ENCODE measurements around the gene FLOT2. TPM values are rescaled to one million over a fixed set of nuclear protein-coding genes. Genes with fewer than 3 reads are reported as not detected.
A peak's percentile ranks its signal among the peaks of the same experiment; 100 is the strongest.

FLOT2 gene
- polyA plus RNA-seq, 1 of the 3 experiments (the other 2 are of a cell fraction) = 105 TPM

GRCh38 chr17:28897769-28898526, 415 bp upstream of the FLOT2 start:
- WGBS (ENCODE audit: low lambda C conversion rate) = 31% methylated on average over 20 of the region's 23 CpGs
- H3K4me2 ChIP-seq = peak overlapping the region; percentile 99
- H3K9me3 ChIP-seq = no peaks in the 10 kb centered on the region
- H3F3A ChIP-seq (replicated peaks; ENCODE audit: insufficient read depth) = peaks cover 20% of the 10 kb centered on the region
- peaks cover 58% of the 10 kb centered on the region for H3K79me2 ChIP-seq (ENCODE audit: insufficient read depth)
- peak overlapping the region; percentile 76 to 98 for H3K4me3 ChIP-seq (ENCODE audit: low read depth in 2 of 2, low read length in 1 of 2)
- H3K4me1 ChIP-seq (ENCODE audit: control insufficient read depth in 1 of 2, insufficient read depth in 2 of 2, low read depth in 1 of 2, low read length in 1 of 2) = peaks cover 14 to 22% of the 10 kb centered on the region in 2 experiments; a peak in 2 of 4 replicates
- no peaks in the 10 kb centered on the region for H3K27me3 ChIP-seq (ENCODE audit: insufficient read depth)
- peak overlapping the region; percentile 77 for H3K9ac ChIP-seq
- no peaks in the 10 kb centered on the region for H4K20me1 ChIP-seq (ENCODE audit: insufficient read depth)
- peak overlapping the region; percentile 93 for H2AFZ ChIP-seq (ENCODE audit: low read depth)
- ChIA-PET POLR2A (interaction anchor here (0.5 to 2.0 kb wide), 8 partner anchors 8 to 187 kb away, joined by 3 to 7 read pairs (median 4); partner anchors contain the start of genes PHF12 and PROCA1), CTCF (interaction anchor here (0.7 to 9.0 kb wide), 13 partner anchors 11 to 218 kb away, joined by 3 to 95 read pairs (median 4); partner anchors contain the start of genes FAM222B and TLCD1)
- peak overlapping the region; percentile 48 to 85; a peak in 3 of 4 replicates for H3K27ac ChIP-seq (ENCODE audit: low read depth in 2 of 2, low read length in 1 of 2)
- TF ChIP-seq POLR2AphosphoS5 (IDR thresholded peaks at IDR 0.05; ENCODE audit: low read depth, low read length) (peak; percentile 20; the same call in 1 of the 2 replicates), PBX3 (IDR thresholded peaks at IDR 0.05) (no peak)
- no peak for DNase-seq
- H3K9me2 ChIP-seq = no peaks in the 10 kb centered on the region
- no peaks in the 10 kb centered on the region for H3K36me3 ChIP-seq (replicated peaks in 1 of 2; ENCODE audit: control insufficient read depth in 1 of 2, insufficient read depth in 2 of 2, low read length in 1 of 2)

- Histone ChIP-seq H3F3A (replicated peaks; ENCODE audit: insufficient read depth) (peaks cover 16% of the 10 kb centered on the region), H3K4me2 (peak overlapping the region; percentile 99), H3K27ac (ENCODE audit: low read depth in 2 of 2, low read length in 1 of 2) (peak overlapping the region in 1 of 2 experiments; percentile 85; a peak in 2 of 4 replicates), H3K4me1 (ENCODE audit: control insufficient read depth in 1 of 2, insufficient read depth in 2 of 2, low read depth in 1 of 2, low read length in 1 of 2) (peaks cover 18% of the 10 kb centered on the region in 2 experiments; a peak in 2 of 4 replicates), H3K27me3 (ENCODE audit: insufficient read depth) (no peaks in the 10 kb centered on the region), H2AFZ (ENCODE audit: low read depth) (peak overlapping the region; percentile 93; the same call in 1 of the 2 replicates), H4K20me1 (ENCODE audit: insufficient read depth) (no peaks in the 10 kb centered on the region), H3K36me3 (replicated peaks in 1 of 2; ENCODE audit: control insufficient read depth in 1 of 2, insufficient read depth in 2 of 2, low read length in 1 of 2) (no peaks in the 10 kb centered on the region), H3K4me3 (ENCODE audit: low read depth in 2 of 2, low read length in 1 of 2) (peak overlapping the region; percentile 76 to 98), H3K9me2 (no peaks in the 10 kb centered on the region), H3K79me2 (ENCODE audit: insufficient read depth) (peaks cover 62% of the 10 kb centered on the region), H3K9ac (peak overlapping the region; percentile 77), H3K9me3 (no peaks in the 10 kb centered on the region)
- ChIA-PET CTCF (interaction anchor here (0.6 to 9.0 kb wide), 6 partner anchors 16 to 203 kb away, joined by 3 to 95 read pairs (median 7); partner anchors contain the start of gene TLCD1), POLR2A (interaction anchor here (0.6 to 0.9 kb wide), 2 partner anchors 53 to 144 kb away, joined by 4 to 5 read pairs; partner anchors contain the start of gene FAM222B)
- WGBS (ENCODE audit: low lambda C conversion rate) = 7% methylated on average over 4 of the region's 5 CpGs
- peak; percentile 38 for DNase-seq
- TF ChIP-seq TEAD4 (IDR thresholded peaks at IDR 0.05; ENCODE audit: borderline replicate concordance, insufficient read depth) (no peak), YY1 (IDR thresholded peaks at IDR 0.05; ENCODE audit: low read depth) (no peak), CTCF (IDR thresholded peaks at IDR 0.05) (no peak), NRF1 (IDR thresholded peaks at IDR 0.05; ENCODE audit: low read depth, low read length) (no peak), MXI1 (IDR thresholded peaks at IDR 0.05; ENCODE audit: low read depth, low read length) (no peak; the same call in 1 of the 2 replicates)
Observed at GRCh38 chr17:28896491-28896883, 1.0 kb downstream of the FLOT2 start.
